PC-3 (cell line): Measurements from ENCODE around the gene WDR27.

ENCODE experiments used
- CTCF ChIP-seq: fragments of 300-600 bp; sonication (generic); conservative IDR thresholded peaks from 2 replicates; pipeline ENCODE4 v1.5.1; 2017; ENCODE audit warnings: antibody characterized with exemption, low read depth, mild to moderate bottlenecking, low read length
- EZH2 ChIP-seq: fragments of 300-600 bp; sonication (generic); IDR thresholded peaks from one replicate; pipeline ENCODE4 v1.6.1; 2017; ENCODE audit warnings: antibody characterized with exemption, mild to moderate bottlenecking, low read length; ENCODE audit not compliant: unreplicated experiment

- TF ChIP-seq CTCF: no peak
- no peak for TF ChIP-seq EZH2
Observed at GRCh38 chr6:169411296-169411695, 290.5 kb downstream of the WDR27 start.
